Measurements from ENCODE around the gene GALNT7. TPM values are rescaled to one million over a fixed set of nuclear protein-coding genes. Genes with fewer than 3 reads are reported as not detected.

Gene GALNT7
- total and polyA plus RNA-seq, 2 donors (not counting 3 experiments of a cell fraction or from before 2014, with no cell fraction given) = 19.6 to 54.6 TPM

DNA sequence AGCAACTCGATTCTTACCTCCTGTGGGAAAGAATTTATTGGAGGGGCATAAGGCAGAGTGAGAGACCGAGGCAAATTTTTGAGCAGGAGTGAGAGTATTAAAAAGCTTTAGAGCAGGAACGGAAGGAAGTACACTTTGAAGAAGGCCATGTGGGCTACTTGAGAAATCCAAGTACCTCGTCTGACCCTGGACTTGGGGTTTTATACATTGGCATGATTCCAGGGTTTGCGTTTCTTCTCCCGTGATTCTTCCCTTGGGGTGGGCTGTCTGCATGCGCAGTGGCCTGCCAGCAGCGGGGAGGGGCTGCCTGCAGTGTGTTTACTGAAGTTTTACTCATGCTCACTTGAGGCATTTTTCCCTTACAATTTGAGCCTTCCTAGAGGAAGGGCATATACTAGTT lies 3.4 kb downstream of the GALNT7 start:
- H3K9me3 ChIP-seq (replicated peaks; ENCODE audit: control insufficient read depth, insufficient read depth, low read length) = no peaks in the 10 kb centered on the region
- H3K27me3 ChIP-seq (ENCODE audit: control insufficient read depth in 2 of 2, insufficient read depth in 2 of 2, low read length in 2 of 2) = no peaks in the 10 kb centered on the region
- no peaks in the 10 kb centered on the region for H3K36me3 ChIP-seq (ENCODE audit: control insufficient read depth in 2 of 2, extremely low read depth in 1 of 2, insufficient read depth in 2 of 2, low read length in 2 of 2)
- H3K9ac ChIP-seq (replicated peaks; ENCODE audit: extremely low read depth, insufficient read depth, low read length) = no peak overlapping the region
- H3K4me1 ChIP-seq (ENCODE audit: control insufficient read depth, extremely low read depth, insufficient read depth, low read length) = peaks cover 25% of the 10 kb centered on the region
- H2AFZ ChIP-seq (ENCODE audit: low read depth, low read length) = no peak overlapping the region
- no TSS peak for BruUV-seq (replicated peaks)
- H3K4me3 ChIP-seq (replicated peaks in 1 of 3; ENCODE audit: insufficient read depth in 1 of 3, low read depth in 1 of 3, low read length in 3 of 3) = no peak overlapping the region
- dilution Hi-C loops (cut with MboI; ENCODE audit: extremely low pct_ligation_motif_present, low sequenced_read_pairs) (no loop called here), intact Hi-C loops (cut with micrococcal nuclease) (loop anchor here (1.0 kb wide), 2 partner anchors 7 to 147 kb away; no protein-coding TSS in a partner anchor)
- no peaks in the 10 kb centered on the region for H3K9me1 ChIP-seq (replicated peaks; ENCODE audit: control insufficient read depth, extremely low read depth, insufficient read depth, low read length)
- DNase-seq (ENCODE audit: low read depth, low spot score) = no peak
- H3K27ac ChIP-seq (ENCODE audit: insufficient read depth, low read depth, low read length) = no peak overlapping the region
- ChIA-PET POLR2A (no interaction called here), CTCF (no interaction called here)
- peaks cover 51% of the 10 kb centered on the region for H3K79me2 ChIP-seq (ENCODE audit: control insufficient read depth, insufficient read depth, low read length)
- TF ChIP-seq POLR2A (IDR thresholded peaks at IDR 0.05; ENCODE audit: low read depth, low read length) (no peak), MYC (IDR thresholded peaks at IDR 0.05; ENCODE audit: low read depth, low read length) (no peak), GATA2 (IDR thresholded peaks at IDR 0.05; ENCODE audit: insufficient read depth, insufficient read length, low read depth, low read length) (no peak), EZH2 (IDR thresholded peaks at IDR 0.05; ENCODE audit: borderline replicate concordance, low read depth, low read length, severe bottlenecking) (no peak), JUN (IDR thresholded peaks at IDR 0.05; ENCODE audit: borderline replicate concordance, insufficient read depth, insufficient read length, low read depth) (no peak), FOS (IDR thresholded peaks at IDR 0.05; ENCODE audit: borderline replicate concordance, insufficient read depth, low read length) (no peak), POLR2AphosphoS5 (IDR thresholded peaks at IDR 0.05; ENCODE audit: insufficient read depth, low read depth, low read length) (no peak)
- TF ChIP-seq, protein P1, sequence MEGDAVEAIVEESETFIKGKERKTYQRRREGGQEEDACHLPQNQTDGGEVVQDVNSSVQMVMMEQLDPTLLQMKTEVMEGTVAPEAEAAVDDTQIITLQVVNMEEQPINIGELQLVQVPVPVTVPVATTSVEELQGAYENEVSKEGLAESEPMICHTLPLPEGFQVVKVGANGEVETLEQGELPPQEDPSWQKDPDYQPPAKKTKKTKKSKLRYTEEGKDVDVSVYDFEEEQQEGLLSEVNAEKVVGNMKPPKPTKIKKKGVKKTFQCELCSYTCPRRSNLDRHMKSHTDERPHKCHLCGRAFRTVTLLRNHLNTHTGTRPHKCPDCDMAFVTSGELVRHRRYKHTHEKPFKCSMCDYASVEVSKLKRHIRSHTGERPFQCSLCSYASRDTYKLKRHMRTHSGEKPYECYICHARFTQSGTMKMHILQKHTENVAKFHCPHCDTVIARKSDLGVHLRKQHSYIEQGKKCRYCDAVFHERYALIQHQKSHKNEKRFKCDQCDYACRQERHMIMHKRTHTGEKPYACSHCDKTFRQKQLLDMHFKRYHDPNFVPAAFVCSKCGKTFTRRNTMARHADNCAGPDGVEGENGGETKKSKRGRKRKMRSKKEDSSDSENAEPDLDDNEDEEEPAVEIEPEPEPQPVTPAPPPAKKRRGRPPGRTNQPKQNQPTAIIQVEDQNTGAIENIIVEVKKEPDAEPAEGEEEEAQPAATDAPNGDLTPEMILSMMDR (IDR thresholded peaks at IDR 0.05; ENCODE audit: extremely low read depth in 1 of 2, insufficient read depth in 1 of 2, low read depth in 1 of 2, low read length in 2 of 2) = no peak
- TF ChIP-seq, protein P2, sequence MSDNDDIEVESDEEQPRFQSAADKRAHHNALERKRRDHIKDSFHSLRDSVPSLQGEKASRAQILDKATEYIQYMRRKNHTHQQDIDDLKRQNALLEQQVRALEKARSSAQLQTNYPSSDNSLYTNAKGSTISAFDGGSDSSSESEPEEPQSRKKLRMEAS (IDR thresholded peaks at IDR 0.05; ENCODE audit: insufficient read depth, insufficient read length) = no peak
- peaks cover 9% of the 10 kb centered on the region for H4K20me1 ChIP-seq (replicated peaks; ENCODE audit: control insufficient read depth, extremely low read depth, insufficient read depth, low read length)
- FAIRE-seq = no peak
- no peak overlapping the region for H3K4me2 ChIP-seq (ENCODE audit: insufficient read depth, low read length)

Data from endothelial cell of umbilical vein (primary cell).